Middle frontal gyrus (tissue), 1 donor: ENCODE measurements around the gene IGFBP2.
A peak's percentile ranks its signal among the peaks of the same experiment; 100 is the strongest.

Experiments
- DNase-seq: peaks from one replicate; pipeline ENCODE4 v3.0.0-alpha.2; 2015; ENCODE audit warnings: low spot score; ENCODE audit errors: extremely low spot score

Gene IGFBP2

GRCh38 chr2:216681683-216682082 is 48.5 kb downstream of the IGFBP2 start:
- no peak for DNase-seq

- no peak for DNase-seq
These were observed 50.6 kb downstream of the IGFBP2 start for GRCh38 chr2:216683846-216684245.

- DNase-seq: no peak
These were observed 52.2 kb downstream of the IGFBP2 start for GRCh38 chr2:216685327-216685875.

DNA sequence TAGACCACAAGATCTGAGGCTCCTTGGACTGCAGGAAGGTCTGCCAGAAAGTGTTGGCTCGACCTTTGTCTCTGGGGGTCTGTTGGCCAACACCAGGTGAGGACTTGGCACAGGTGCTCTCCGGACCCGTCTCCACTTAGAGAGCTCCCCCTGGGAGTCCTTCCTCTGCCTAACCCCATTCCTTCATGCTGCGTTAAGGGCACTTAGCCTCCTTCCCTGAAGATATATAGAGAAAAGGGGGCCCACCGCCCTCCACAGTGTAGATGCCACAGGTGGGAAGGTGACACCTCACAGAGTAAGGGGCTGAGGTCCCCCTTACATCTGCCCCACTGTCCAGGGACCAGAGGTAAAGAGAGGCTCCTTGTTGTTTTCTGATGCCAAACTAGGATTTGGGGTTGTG is 53.9 kb downstream of the IGFBP2 start:
- no peak for DNase-seq

DNA sequence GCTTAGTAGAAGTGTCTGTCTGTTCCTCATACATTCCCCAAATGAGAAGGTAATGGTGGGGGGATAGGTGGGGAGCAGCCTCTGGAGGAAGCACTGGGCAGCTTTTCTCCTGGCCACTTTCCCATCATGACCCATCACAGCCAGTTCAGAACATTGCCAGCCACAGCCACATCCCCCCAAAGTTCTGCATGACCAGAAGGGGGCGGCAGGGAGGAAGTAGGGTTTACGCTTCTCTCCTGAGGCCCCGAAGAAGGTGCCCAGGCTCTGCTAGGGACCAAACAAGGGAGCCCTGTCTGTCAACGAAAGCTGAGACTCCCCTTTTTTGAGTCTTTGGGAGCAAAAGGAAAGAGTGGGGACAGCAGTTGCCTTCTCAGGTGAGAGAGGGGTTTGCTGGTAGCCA is 54.4 kb downstream of the IGFBP2 start:
- DNase-seq: no peak

- no peak for DNase-seq
These were observed 55.6 kb downstream of the IGFBP2 start for GRCh38 chr2:216688731-216689340.

DNA sequence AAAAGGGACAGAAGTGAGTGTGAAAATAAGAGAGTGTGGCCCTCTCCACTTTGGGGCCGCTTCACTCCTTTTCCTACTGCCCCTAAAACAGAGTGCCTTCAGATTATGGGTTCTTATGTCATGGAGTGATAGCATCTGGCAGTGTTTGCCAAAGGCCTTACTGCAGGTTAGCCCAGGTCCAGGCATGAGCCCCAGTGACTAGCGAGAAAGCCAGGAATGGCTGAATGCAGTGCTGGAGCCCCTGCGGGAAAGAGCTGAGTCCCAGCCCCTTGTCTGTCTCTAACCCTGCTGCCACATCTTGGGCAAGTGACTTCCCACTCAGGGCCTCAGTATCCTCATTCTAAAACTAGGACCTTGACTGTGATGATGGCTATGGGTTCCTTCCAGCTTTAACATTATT is 56.2 kb downstream of the IGFBP2 start:
- DNase-seq: no peak

GRCh38 chr2:216690456-216690852 is 57.2 kb downstream of the IGFBP2 start:
- no peak for DNase-seq

GRCh38 chr2:216690853-216691741 is 57.9 kb downstream of the IGFBP2 start:
- peak; percentile 50 for DNase-seq

- DNase-seq: no peak
These were observed 59.6 kb downstream of the IGFBP2 start for GRCh38 chr2:216692636-216693413.

- DNase-seq: no peak
These were observed 60.3 kb downstream of the IGFBP2 start for GRCh38 chr2:216693414-216694080.

- DNase-seq: no peak
These were observed 61.0 kb downstream of the IGFBP2 start for GRCh38 chr2:216694082-216694825.

DNA sequence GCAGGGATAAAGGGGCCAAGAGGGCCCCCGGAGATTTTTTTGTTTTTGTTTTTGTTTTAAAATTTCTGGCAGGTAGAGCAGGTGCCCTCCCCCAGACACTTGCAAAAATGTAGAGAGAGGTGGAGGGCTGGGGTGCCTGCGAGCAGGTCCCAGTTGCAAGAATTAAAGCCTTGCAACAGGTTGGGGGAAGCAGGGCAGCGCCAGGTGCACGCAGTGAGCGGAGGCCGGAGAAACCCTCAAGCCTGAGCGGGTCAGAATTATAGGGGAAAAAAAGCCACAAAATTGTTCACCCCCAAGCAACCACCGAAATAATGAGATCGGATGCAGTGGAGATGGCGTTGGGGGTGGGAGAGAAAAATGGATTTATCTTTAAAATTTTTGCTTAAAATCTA is 61.6 kb downstream of the IGFBP2 start:
- no peak for DNase-seq

GRCh38 chr2:216695401-216695821 is 62.2 kb downstream of the IGFBP2 start, which contains the start of gene IGFBP5:
IGFBP5 (minus strand) TSS chr2:216695549; CDS start chr2:216694775, 774 bp downstream.
- DNase-seq: no peak

DNA sequence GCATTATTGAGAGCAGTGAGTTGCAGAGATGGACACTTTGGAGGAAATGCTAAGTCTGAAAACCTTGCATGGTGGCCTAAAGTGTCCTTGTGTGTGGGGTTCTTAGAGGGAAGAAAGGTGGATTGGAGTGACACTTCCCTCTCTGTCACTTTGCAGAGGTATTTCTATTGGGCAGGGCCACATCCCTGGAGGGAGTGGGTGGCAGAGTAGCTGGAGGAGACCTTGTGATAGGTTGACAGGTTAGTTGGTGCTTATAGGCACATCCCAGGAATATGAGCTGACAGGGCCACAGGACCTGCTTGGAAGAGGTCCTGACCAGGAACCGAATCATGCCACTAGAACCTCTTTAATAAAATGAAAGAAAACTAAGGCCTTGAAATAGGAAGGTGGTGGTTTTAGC is 63.1 kb downstream of the IGFBP2 start:
- no peak for DNase-seq

- DNase-seq: no peak
These were observed 63.7 kb downstream of the IGFBP2 start for GRCh38 chr2:216696751-216697560.

DNA sequence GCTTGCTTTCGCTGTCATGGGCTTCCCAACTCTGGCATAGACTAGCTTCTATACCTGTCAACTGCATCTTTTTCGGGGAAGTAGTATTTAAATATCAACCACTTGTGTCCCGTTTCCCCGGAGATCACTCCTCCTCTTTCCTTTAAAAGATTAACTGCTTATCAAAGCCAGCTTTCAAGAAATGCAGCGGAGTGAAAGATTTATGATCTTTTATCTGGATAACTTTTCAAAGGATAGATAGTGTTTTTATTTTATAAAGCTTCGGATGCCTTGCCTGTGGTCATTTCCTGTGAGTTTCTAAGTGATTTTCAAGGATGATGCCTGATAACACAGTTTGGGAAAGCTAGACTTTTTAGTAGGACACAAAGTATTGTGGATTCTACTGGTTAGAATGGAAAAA is 65.1 kb downstream of the IGFBP2 start:
- DNase-seq: no peak

DNA sequence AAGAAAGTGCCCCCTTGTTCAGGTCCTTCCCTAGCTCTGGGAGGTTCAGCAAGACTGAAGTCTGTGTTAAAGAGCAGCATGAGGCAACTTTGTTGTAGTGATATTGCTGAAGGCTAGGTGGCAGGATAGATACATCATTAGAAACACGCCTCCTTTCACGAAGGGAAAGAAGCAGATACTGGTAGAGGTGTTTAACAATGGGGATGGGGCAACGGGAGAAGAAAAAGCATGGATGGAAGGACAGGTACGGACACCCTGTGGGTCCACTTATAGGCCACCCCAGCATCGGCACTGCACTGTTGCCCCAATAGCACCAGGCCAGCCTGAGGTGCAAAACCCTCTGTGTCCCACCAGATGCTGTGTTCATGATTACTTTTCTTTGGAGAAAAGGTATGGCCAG is 65.7 kb downstream of the IGFBP2 start:
- no peak for DNase-seq

DNA sequence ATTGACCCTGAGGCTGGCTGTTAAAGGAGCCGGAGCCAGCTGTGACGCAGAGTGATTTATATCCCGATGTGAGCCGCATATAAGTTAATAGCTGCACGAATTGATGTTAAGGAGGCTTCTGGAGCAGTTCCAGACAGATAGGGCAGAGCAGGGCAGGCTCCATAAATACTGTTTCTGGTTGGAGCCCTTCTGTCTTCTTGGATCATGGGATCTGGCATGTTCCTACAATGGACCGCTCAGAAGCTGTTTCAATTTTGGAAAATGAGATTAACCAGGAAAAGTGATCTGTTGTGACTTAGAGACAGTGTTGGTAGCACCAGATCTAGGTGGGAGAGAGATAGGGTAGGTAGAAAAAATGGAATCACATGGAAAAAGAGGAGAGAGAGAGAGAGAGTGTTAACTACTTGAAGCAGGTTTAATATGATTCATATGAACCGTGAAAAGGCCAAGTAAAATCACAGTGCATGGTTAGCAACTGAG is 66.9 kb downstream of the IGFBP2 start:
- no peak for DNase-seq
